ENCODE data around the gene RPTOR.
A peak's percentile ranks its signal among the peaks of the same experiment; 100 is the strongest.

The RPTOR gene, protein sequence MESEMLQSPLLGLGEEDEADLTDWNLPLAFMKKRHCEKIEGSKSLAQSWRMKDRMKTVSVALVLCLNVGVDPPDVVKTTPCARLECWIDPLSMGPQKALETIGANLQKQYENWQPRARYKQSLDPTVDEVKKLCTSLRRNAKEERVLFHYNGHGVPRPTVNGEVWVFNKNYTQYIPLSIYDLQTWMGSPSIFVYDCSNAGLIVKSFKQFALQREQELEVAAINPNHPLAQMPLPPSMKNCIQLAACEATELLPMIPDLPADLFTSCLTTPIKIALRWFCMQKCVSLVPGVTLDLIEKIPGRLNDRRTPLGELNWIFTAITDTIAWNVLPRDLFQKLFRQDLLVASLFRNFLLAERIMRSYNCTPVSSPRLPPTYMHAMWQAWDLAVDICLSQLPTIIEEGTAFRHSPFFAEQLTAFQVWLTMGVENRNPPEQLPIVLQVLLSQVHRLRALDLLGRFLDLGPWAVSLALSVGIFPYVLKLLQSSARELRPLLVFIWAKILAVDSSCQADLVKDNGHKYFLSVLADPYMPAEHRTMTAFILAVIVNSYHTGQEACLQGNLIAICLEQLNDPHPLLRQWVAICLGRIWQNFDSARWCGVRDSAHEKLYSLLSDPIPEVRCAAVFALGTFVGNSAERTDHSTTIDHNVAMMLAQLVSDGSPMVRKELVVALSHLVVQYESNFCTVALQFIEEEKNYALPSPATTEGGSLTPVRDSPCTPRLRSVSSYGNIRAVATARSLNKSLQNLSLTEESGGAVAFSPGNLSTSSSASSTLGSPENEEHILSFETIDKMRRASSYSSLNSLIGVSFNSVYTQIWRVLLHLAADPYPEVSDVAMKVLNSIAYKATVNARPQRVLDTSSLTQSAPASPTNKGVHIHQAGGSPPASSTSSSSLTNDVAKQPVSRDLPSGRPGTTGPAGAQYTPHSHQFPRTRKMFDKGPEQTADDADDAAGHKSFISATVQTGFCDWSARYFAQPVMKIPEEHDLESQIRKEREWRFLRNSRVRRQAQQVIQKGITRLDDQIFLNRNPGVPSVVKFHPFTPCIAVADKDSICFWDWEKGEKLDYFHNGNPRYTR (N-terminal part only)

DNA sequence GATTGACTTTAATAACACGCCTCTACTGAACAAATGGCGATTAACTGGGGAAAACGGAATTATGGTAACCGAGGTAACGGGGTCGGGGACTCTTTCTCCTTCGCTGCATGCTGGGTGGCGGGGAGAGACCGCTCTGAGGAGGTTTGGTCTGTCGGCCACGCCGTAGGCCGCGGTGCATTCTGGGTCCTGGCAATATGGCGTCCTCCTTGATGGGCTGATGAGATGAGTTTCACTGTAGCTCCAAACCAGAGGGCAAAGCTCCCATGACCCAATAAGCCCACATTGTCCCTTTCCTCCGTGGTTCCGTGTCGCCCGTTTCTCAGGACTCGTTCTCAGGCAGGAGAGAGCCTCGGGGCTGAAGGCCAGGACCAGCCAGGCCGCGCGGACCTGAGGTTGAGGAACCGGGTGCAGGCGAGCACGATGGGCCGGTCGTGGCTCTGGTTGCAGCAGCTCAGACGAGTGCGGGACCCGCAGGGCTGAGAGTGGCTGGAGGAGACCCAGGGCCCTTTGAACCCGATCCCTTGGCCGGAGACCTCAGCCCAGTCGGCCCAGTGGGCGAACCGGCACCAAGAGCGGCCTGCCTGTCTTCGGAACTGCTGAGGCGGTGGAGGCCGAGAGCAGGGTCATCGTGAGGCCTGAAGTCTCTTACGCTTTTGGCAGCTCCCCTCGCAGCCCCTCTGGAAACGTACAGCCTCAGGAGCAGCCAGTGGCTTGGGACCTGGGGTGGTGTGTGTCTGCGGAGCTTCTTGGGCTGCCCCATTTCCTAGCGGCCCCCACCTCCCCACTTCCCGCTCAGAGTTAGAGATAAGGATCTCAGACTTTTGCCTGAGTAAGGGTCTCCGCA lies at the start of gene RPTOR:
Gene RPTOR (plus strand): TSS at position 184 of the 844 bp plus-strand sequence. CDS start 792 bp downstream, outside the sequence.
- in situ Hi-C loops (cut with HindIII; ENCODE audit: low pct_ligation_motif_present, low sequenced_read_pairs), result no loop called here
- TF ChIP-seq, protein P1, sequence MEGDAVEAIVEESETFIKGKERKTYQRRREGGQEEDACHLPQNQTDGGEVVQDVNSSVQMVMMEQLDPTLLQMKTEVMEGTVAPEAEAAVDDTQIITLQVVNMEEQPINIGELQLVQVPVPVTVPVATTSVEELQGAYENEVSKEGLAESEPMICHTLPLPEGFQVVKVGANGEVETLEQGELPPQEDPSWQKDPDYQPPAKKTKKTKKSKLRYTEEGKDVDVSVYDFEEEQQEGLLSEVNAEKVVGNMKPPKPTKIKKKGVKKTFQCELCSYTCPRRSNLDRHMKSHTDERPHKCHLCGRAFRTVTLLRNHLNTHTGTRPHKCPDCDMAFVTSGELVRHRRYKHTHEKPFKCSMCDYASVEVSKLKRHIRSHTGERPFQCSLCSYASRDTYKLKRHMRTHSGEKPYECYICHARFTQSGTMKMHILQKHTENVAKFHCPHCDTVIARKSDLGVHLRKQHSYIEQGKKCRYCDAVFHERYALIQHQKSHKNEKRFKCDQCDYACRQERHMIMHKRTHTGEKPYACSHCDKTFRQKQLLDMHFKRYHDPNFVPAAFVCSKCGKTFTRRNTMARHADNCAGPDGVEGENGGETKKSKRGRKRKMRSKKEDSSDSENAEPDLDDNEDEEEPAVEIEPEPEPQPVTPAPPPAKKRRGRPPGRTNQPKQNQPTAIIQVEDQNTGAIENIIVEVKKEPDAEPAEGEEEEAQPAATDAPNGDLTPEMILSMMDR (IDR thresholded peaks at IDR 0.05; ENCODE audit: low read depth, low read length, missing control alignments), result no peak

DNA sequence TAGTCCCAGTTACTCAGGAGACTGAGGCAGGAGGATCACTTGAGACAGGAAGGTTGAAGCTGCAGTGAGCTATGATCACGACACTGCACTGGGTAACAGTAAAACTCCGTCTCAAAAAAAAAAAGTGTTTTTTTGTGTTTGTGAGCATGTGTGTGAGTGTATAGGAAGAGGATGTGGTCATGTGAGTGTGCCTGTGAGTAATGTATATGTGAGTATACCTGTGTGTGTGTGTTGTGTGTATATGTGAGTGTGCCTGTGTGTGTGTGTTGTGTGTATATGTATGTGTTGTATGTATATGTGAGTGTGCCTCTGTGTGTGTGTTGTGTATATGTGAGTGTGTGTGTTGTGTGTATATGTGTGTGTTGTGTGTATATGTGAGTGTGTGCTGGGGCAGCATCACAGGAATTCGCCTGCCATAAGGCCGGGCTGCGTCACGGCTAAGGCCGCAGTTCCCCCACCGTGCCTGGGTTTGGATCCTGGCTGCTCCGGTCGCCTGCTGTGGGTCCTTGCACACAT lies 46.9 kb upstream of the RPTOR start:
- DNase-seq, result no peak
- Histone ChIP-seq H3K4me3 (ENCODE audit: low read depth, low read length) (no peak overlapping the region), H3K27me3 (replicated peaks) (no peaks in the 10 kb centered on the region), H3K27ac (peak overlapping the region; percentile 3), H3K36me3 (replicated peaks) (no peaks in the 10 kb centered on the region)
- in situ Hi-C loops (cut with HindIII; ENCODE audit: low pct_ligation_motif_present, low sequenced_read_pairs), result no loop called here
- TF ChIP-seq, protein P1 (IDR thresholded peaks at IDR 0.05; ENCODE audit: low read depth, low read length, missing control alignments), result no peak

More for the DNA sequence above, at the start of gene RPTOR:
- peak within 1 kb of the TSS; percentile 87 for H3K27ac ChIP-seq
- DNase-seq, result peak; percentile 91
- H3K27me3 ChIP-seq (replicated peaks), result no peaks in the 10 kb centered on the region
- H3K36me3 ChIP-seq (replicated peaks), result no peaks in the 10 kb centered on the region
- peak within 1 kb of the TSS; percentile 99 for H3K4me3 ChIP-seq (ENCODE audit: low read depth, low read length)

DNA sequence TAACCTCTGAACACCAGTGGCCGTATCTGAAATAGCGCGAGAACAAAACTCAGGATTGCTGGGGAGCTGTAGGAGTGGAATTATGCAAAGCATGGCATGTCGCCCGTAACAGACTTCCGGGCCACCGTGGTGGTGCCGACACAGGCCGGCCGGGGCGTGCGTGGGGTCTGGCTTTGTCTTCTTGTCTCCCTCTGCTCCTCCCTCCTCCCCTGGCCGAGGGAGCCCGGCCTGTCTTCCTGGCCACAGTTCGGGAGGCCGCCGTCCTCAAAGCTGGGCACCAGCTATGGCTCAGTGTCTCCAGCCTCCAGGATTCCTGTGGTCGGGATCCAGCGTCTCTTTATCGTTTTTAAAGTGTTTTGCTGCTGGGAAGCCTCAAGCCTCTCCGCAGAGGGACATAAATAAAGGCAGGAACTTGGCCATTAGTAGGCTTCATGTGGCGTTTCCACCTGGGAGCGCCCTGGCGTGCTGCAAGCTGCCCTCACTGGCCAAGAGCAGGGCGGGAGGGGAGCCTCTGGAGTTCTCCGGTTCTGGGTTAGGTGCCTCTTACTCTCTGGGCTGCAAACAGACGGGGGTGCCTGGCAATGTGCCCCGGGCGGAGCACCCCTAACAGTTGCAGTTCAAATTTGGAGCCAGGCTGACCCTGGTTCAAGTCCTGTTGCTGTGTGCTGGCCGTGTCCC lies 46.3 kb upstream of the RPTOR start:
- peak overlapping the region; percentile 3 for H3K27ac ChIP-seq
- peak; percentile 74 for DNase-seq
- H3K36me3 ChIP-seq (replicated peaks), result no peaks in the 10 kb centered on the region
- in situ Hi-C loops (cut with HindIII; ENCODE audit: low pct_ligation_motif_present, low sequenced_read_pairs), result no loop called here
- H3K27me3 ChIP-seq (replicated peaks), result no peaks in the 10 kb centered on the region
- no peak overlapping the region for H3K4me3 ChIP-seq (ENCODE audit: low read depth, low read length)
- TF ChIP-seq, protein P1 (IDR thresholded peaks at IDR 0.05; ENCODE audit: low read depth, low read length, missing control alignments), result no peak

DNA sequence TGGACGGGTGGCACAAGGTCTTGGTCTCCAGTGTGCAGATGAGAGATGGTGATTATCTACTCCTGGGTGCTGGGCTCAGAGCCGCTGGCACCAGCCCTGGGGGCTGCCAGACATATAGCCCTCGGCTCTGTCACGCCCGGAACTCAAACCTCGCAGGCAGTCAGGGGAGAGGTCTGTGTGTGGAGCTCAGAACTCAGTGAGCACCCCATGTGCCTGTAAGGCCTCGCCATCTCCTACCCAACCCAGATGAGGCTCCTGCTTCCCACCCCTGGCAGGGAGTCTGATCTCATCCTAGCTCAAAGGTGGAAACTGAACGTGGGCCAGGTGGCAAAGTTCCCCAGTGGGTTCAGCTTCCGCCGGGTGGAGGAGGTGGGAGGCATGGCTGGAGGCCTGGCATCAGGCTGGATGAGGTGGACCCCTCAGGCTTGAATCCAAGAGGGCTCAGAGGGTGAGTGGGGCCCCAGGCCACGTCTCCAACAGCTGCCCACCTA lies 45.7 kb upstream of the RPTOR start:
- no peak for DNase-seq
- Histone ChIP-seq H3K4me3 (ENCODE audit: low read depth, low read length) (no peak overlapping the region), H3K27me3 (replicated peaks) (no peaks in the 10 kb centered on the region), H3K36me3 (replicated peaks) (no peaks in the 10 kb centered on the region), H3K27ac (no peak overlapping the region)
- TF ChIP-seq, protein P1 (IDR thresholded peaks at IDR 0.05; ENCODE audit: low read depth, low read length, missing control alignments), result no peak
- in situ Hi-C loops (cut with HindIII; ENCODE audit: low pct_ligation_motif_present, low sequenced_read_pairs), result no loop called here
